Stimulated activated naive CD4-positive, alpha-beta T cell treated with Interleukin-2 at 50 U/mL for 16 hours (primary cell): ENCODE results near the gene PIM2.
A peak's percentile ranks its signal among the peaks of the same experiment; 100 is the strongest.

Source experiments
- DNase-seq: peaks from one replicate; lab custom pipeline; 2025; lab: John Stamatoyannopoulos, UW

The PIM2 gene

GRCh38 chrX:48918643-48919340 lies at the start of gene PIM2:
PIM2 (minus strand) TSS chrX:48919024; CDS start chrX:48918834, 190 bp downstream.
- peak; percentile 90 for DNase-seq

DNA sequence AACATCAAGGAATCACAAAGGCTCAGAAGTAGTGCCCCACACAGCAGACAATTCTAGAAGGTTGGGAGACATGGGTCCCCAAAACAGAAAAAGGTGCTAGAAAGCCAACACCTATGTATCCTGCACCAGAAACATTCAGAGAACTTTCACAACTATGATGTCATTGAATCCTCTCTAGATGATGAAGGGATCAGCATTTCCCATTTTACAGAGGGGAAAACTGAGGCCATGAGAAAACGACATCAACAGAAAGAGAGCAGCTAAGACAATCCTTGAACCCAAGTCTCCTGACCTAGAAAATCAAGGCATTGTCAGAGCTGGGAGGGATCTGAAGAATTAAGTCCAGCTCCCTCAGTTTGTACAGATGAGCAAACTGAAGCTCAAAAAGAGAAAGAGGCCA lies 49.6 kb upstream of the PIM2 start:
- DNase-seq = no peak

DNA sequence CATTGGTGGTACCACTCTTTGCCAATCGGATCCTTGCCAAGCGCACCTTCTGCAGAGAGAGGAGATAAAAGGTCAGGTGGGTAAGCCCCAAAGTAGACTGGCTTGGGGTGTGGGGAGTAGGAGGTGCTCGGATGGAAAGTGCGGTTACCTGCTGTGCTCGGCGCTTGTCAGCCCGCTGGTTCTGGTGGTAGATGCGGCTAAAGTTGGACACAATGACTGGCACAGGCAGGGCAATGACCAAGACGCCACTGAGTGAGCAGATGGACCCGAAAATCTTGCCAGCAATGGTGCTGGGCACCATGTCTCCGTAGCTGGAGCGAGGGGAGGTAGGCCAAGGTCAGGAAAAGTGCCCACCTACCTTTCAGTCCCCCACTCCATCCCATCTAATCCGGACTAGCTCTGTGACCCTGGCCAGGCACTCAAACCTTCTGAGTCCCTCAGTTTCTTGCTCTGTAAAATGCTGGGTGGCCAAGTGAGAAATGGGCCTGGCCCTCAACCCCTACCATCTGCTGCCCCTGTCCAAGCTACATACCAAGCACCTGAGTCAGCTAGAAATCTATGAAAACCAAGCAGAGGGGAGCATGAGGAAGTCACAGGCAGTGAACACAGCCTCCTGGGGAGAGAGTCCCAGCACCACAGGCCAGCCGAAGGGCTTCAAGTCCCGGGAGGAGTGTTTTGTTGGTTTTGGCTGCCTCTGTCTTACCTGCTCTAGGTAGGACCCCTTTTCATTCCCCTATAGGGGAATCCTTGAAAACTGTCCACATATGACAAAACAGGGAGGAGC lies 48.2 kb upstream of the PIM2 start:
- DNase-seq = no peak

- no peak for DNase-seq
Observed at GRCh38 chrX:48965959-48966358, 47.1 kb upstream of the PIM2 start.

DNA sequence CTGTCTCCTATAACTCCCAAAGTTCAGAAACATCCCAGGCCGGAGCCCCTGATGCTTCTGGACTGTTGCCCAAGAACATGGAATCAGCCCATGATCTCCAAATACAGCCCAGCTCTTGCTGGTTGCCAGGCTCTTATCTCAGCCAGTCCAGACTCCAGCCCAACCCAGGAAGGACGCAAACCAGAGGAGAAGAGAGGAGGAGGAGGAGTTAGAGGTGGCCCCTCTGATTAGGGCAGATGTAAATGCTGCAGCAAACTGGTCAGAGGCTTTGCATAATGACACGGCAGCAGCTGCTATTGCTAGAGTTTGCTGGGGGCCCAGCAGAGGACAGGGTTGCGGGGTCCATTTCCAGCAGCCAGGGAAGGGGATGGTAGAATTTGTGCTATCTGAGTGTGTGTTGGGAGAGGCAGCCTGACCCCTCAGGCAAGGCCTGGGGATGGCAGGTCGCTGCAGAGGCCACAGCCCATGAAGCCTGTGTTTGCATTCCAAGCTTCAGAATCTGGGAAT lies 42.8 kb upstream of the PIM2 start:
- DNase-seq = no peak

DNA sequence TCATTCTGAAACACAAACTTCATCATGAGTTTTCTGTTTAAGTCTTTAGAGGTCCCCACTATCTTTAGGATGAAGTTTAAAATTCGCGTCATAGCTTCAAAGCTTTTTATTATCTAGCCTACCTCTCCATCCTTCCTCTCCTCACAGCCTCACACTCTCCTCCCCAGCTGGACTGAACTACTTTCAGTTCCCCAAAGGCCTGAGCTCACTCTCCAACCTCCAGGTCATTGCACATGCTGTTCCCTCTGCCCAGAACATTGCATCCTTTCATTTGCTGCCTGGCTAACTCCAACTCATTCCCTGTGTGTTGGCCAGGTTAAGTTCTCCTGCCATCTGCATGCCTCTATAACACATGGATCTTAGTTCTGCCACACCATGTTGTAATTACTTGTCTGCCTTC lies 41.5 kb upstream of the PIM2 start:
- DNase-seq = no peak

GRCh38 chrX:48958635-48959094 lies 39.8 kb upstream of the PIM2 start:
- DNase-seq = no peak

DNA sequence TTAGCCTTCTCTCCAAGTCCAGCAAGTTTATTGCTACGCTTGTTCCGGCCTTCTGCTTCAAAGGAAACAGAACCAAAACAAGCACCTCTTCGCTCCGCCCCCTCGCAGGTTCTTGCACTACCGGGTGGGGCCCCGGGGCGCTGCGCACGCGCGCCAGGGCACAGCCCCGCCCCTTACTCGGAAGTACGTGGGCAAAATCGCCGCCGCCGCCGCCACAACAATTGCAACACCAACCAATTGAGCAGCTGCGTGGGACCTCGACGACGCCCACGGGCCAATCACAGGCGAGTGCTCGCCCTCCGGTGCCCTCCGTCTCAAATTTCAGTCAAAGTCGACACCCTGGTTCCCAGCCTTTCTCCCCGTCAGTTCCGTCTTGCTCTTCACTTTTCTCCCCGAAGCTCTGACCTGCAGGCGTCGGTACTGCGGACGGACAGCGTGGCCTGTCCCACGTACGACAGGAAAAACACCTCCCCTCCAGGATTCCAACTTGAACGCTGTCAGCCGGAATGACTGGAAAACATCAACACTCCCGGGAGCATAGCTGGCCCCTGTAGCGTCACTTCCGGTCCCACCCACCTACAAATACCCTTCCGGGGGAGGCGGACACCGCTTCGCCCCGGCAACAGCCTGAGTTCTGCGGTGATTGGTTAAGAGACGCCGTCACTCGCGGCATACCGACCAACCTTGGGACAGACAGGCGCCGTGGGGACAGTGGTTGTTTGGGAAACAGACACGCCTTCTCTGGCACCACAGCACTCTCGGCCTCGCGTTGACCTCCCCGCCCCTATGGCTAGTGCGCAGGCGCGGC lies 39.2 kb upstream of the PIM2 start:
- DNase-seq = peak; percentile 92

DNA sequence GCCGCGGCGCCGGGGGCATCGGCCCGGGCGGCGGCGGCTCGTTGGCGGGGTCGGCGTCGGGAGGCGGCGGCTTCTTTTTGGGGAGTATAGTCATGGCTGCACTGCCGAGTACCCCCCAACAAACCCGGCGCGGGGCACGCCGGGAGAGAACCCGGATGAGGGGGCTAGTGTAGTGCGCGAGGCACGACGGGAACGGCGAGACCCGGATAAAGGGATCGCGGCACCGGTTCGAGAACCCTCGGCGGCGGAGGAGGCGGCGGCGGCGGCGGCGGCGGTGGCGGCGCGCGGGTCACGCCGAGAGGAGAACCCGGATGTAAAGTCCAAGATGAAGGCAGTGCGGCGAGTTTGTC lies 38.6 kb upstream of the PIM2 start, which contains the start of gene OTUD5:
Gene OTUD5 (minus strand): TSS at position 131 of the 350 bp plus-strand sequence. CDS start 37 bp downstream, at position 94.
- DNase-seq = peak; percentile 78

GRCh38 chrX:48956728-48957414 lies 38.0 kb upstream of the PIM2 start:
- DNase-seq = peak; percentile 58

DNA sequence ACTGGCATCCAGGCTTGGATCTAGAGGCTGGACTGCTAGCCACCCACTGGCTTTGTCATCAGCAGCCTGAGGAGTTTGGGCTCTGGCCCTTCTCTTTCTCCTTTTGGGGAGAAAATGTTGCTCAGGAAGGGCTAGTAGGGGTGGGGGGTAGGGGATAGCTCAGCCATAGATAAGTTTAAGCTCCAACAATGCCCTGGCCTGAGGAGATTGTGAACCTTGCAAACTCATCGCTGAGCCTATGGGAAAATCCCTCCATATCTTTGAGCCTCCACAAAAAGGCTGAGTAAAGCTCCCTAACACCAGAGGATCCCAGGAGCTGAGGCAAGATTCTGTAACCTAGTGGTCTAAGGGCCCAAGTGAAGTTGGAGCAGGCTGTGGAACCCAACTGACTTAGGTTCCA lies 29.8 kb upstream of the PIM2 start:
- DNase-seq = no peak

DNA sequence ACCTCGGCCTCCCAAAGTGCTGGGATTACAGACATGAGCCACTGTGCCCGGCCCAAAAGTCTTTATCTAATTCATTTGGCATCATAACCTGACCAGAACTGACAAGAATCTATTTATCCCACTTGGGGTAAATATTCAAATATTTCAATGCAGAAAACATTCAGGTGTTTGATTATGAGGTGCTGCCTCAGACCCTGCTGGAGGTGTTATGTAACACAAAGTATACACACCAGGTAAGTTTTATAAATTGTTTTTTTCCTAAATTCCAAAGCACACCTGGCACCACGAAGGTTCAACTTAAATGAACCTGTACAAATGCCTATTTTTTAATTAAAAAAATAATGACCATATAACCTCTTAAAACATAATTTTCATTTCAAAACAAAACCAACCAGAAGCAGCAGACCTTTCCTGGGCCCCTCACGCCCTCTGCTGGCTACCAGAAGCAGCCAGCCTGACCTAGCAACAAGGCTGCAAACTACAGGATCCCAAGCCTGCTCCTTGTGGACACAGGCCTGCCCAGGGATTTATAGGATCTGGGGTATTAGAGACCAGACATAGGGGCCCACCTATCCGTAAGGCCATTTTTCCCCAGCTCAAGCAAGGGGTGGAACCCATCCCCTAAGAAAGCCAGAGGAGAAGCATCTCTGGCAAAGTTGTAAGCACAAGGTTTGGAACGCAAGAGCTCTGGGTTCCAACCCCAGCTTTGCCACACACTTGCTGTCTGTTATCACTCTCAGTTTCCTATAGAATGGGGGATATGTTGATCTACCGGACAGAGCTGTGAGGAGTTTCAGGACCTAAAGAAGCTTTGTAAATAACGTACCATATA lies 26.9 kb upstream of the PIM2 start:
- peak; percentile 28 for DNase-seq

DNA sequence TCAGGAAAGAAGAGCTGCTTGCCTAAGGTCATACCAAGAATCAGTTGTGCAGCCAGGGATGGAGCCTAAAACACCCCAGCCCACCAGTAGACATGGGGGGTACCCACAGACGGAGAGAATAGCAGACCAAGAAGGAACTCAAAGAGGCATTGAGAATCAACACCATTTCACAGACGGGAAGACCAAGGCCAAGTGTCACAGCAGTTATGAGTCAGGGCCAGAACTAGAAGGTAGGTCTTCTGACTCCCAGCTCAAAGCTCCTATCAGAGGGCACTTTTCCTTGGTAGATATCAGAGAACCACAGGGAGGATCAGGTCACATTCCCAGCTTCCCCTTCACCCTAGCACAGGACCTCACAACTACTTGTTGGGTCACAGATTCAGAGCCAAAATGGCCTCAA lies 24.1 kb upstream of the PIM2 start:
- DNase-seq = no peak

GRCh38 chrX:48940404-48940955 lies 21.7 kb upstream of the PIM2 start:
- DNase-seq = no peak

DNA sequence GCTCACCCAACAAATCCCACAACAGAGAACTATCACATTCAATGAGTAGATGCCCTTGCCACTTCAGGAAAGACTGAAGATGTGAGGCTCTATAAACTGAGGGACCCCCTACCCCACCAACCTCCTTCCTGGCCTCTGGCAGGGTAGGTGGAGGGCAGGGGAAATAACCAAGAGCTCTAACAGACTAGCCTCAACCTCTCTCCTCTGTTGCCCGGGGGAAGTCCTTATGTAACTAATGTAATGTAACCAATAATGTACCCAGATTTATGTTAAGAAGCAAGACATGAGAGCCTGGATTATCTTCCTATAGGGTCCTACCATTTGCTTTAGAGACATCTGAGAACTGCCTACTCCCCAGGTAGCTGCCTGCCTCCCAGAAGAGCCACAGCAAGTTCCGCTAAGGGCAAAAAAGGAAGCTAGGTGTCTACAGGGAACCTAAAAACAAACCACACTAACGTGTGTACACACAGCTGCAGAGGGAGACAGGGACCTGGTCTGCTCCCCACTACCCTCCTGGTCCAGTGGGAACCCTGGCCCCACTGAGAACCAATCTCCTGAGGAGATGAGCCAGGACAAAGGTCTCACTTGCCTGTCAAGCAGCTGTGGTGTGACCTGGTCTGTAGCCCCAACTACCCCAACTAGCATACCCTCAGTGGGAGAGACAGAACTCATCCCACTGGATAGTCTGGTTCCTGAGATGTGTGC lies 20.9 kb upstream of the PIM2 start:
- no peak for DNase-seq

DNA sequence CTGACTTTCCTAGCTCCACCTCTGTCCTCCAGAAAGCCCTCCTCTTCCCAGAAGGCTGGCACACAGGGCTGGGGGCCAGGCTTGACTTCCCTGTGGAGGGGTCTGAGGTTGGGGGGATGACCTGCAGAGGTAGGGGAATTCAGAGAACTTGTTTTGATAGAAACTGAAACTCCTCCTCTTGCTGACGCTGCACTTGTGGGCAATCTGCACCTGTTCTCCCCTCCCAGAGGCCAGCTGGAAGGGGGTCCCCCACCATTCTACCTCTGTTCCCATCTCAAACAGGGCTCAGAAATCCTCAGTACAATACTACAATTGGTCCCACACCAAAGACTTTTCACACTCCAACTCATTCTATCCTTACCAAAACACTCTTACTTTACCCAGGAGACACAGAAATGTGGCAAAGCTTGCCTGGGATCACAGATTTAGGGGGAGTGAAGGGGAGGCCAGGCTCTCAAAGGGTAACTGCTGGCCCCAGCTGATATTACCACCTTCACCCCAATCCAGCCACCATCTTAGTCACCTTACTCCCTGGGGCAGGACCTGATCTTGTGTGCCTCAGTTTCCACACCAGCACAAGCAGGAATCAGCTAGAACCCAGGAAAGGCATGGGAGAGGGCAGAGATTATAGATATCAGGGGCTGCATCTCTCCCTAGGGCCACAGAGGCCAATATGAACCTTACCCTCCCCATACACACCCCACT lies 20.0 kb upstream of the PIM2 start:
- DNase-seq = peak; percentile 78

GRCh38 chrX:48937054-48937907 lies 18.5 kb upstream of the PIM2 start:
- DNase-seq = peak; percentile 88

DNA sequence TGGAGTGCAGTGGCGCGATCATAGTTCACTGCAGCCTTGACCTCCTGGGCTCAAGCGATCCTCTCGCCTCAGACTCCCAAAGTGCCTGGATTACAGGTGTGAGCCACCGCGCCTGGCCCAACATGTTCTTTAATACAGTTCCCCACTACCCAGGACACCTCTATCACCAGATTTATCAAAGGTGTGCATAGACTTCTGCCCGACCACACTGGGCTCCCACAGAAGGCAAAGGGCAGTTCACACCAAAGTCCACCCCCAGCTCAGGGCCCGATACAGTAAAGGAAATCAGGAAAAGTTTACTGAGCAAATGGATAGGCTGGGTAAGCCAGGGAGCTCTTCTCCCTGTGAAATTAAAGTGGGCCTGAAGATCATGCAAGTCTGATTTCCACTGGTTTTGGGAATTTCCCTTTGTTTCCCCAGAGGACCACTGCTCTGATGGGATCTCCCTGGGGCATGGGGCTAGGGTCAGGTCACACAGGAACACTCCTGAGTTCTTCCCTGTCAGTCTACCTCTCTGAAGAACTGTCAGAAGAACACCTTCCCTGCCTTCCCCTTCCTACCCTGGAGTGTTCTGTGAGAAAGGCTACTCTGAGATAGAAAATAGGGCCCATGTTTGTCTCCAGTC lies 17.7 kb upstream of the PIM2 start:
- DNase-seq = no peak
